Panc1 (cell line): ENCODE measurements around the gene HMGN5.

Experiments used
- POLR2AphosphoS5 ChIP-seq: IDR thresholded peaks from 2 replicates; pipeline ENCODE4 v1.6.1; 2012; ENCODE audit warnings: mild to moderate bottlenecking, low read depth, low read length, moderate library complexity
- TCF7L2 ChIP-seq: IDR thresholded peaks from 2 replicates; pipeline ENCODE4 v1.6.1; 2011; ENCODE audit warnings: mild to moderate bottlenecking, low read depth, low read length, inconsistent platforms
- TF ChIP-seq, protein P1 (sequence below): fragments of 450-650 bp; IDR thresholded peaks from 2 replicates; pipeline ENCODE4 v1.5.1; 2017; ENCODE audit warnings: mild to moderate bottlenecking
- TF ChIP-seq, protein P2 (sequence below), 2 experiments: IDR thresholded peaks; 2 replicates each; pipeline ENCODE4 v1.6.1; 2011 to 2012; ENCODE audit warnings: low read depth in 2 of 2, control low read depth in 1 of 2, low read length in 1 of 2, mild to moderate bottlenecking in 1 of 2, moderate library complexity in 1 of 2; ENCODE audit not compliant: insufficient read depth in 1 of 2

DNA sequence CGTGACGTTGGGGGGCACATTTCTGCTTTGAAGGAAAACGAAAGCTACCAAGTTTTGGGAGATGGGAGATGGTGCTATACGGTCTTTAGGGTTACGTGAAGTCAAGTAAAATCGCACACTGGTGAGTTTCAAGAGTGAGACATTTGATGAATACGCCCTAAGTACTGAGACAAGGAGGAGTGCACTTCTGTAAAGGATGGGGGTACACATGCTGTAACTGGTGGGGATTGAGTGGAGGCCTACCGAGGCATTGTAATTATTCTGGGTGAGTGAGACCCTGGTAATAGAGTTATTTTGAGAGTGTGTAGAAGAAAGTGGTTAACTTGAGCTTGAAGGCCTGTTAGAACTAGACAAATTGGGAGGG, 725 bp upstream of the HMGN5 start:
- TF ChIP-seq, protein P1, sequence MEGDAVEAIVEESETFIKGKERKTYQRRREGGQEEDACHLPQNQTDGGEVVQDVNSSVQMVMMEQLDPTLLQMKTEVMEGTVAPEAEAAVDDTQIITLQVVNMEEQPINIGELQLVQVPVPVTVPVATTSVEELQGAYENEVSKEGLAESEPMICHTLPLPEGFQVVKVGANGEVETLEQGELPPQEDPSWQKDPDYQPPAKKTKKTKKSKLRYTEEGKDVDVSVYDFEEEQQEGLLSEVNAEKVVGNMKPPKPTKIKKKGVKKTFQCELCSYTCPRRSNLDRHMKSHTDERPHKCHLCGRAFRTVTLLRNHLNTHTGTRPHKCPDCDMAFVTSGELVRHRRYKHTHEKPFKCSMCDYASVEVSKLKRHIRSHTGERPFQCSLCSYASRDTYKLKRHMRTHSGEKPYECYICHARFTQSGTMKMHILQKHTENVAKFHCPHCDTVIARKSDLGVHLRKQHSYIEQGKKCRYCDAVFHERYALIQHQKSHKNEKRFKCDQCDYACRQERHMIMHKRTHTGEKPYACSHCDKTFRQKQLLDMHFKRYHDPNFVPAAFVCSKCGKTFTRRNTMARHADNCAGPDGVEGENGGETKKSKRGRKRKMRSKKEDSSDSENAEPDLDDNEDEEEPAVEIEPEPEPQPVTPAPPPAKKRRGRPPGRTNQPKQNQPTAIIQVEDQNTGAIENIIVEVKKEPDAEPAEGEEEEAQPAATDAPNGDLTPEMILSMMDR = no peak
- TF ChIP-seq POLR2AphosphoS5 (no peak), TCF7L2 (no peak)
- TF ChIP-seq, protein P2, sequence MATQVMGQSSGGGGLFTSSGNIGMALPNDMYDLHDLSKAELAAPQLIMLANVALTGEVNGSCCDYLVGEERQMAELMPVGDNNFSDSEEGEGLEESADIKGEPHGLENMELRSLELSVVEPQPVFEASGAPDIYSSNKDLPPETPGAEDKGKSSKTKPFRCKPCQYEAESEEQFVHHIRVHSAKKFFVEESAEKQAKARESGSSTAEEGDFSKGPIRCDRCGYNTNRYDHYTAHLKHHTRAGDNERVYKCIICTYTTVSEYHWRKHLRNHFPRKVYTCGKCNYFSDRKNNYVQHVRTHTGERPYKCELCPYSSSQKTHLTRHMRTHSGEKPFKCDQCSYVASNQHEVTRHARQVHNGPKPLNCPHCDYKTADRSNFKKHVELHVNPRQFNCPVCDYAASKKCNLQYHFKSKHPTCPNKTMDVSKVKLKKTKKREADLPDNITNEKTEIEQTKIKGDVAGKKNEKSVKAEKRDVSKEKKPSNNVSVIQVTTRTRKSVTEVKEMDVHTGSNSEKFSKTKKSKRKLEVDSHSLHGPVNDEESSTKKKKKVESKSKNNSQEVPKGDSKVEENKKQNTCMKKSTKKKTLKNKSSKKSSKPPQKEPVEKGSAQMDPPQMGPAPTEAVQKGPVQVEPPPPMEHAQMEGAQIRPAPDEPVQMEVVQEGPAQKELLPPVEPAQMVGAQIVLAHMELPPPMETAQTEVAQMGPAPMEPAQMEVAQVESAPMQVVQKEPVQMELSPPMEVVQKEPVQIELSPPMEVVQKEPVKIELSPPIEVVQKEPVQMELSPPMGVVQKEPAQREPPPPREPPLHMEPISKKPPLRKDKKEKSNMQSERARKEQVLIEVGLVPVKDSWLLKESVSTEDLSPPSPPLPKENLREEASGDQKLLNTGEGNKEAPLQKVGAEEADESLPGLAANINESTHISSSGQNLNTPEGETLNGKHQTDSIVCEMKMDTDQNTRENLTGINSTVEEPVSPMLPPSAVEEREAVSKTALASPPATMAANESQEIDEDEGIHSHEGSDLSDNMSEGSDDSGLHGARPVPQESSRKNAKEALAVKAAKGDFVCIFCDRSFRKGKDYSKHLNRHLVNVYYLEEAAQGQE (IDR thresholded peaks at IDR 0.05; ENCODE audit: insufficient read depth in 1 of 2, low read depth in 2 of 2, low read length in 1 of 2) = no peak
